NCI-H510A (cell line): Measurements from ENCODE around the gene CCL24.
"Not testable (repeated sequence)": the region's sequence is repeated elsewhere in the genome, so short reads cannot be mapped to it uniquely, and the experiment has no call there.

ENCODE experiments used
- DNase-seq: peaks from one replicate; lab custom pipeline; 2025; lab: John Stamatoyannopoulos, UW

The CCL24 gene

DNA sequence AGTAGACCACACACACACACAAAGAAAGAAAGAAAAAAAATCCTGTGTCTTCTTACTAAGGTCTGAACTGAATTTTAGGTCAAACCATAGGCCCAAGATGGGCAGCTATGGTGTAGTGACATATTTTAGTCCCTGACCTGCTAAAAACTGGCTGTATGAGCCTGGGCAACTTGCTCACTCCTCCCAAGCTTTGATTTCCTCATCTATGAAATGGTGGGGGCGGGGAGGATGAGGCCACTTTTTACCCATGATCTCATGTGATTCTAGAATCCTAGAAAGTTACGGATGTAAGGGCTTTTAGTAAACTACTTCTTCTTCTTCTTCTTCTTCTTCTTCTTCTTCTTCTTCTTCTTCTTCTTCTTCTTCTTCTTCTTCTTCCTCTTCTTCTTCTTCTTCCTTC, 6.1 kb upstream of the CCL24 start:
- no peak for DNase-seq

DNA sequence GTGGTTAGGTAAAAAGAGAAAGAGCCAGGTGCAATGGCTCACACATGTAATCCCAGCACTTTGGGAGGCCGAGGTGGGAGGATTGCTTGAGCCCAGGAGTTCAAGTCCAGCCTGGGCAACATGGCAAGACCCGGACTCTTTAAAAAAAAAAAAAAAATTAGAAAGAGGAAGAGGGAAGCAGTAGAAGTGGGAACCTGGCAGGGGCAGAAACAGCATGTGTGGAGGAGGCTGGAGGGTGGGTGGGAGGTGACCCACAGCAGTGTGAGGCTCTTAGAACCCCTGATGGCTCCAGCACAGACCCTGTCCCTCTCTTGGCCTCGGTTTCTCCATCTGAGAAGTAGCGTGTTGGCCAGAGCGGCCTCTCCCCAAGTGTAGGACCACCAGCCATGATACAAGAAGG, 4.9 kb upstream of the CCL24 start:
- no peak for DNase-seq

DNA sequence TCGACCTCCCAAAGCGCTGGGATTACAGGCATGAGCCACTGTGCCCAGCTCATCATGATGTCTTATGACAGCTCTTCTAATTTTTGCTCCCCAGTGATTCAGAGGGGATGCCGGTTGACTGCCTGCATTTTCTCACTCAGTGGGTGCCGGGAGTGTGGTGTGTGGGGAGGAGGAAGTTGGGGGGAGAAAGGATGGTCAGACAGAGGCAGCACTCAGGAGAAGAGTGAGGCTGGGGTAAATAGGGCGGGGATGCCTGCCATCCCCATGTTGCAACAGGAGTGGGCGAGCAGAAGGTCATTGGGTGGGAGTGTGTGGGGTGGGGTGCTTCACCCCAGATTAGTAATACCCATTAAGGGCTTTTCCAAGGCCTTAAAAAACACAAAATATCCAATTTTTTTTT, 3.5 kb upstream of the CCL24 start:
- DNase-seq, result no peak

DNA sequence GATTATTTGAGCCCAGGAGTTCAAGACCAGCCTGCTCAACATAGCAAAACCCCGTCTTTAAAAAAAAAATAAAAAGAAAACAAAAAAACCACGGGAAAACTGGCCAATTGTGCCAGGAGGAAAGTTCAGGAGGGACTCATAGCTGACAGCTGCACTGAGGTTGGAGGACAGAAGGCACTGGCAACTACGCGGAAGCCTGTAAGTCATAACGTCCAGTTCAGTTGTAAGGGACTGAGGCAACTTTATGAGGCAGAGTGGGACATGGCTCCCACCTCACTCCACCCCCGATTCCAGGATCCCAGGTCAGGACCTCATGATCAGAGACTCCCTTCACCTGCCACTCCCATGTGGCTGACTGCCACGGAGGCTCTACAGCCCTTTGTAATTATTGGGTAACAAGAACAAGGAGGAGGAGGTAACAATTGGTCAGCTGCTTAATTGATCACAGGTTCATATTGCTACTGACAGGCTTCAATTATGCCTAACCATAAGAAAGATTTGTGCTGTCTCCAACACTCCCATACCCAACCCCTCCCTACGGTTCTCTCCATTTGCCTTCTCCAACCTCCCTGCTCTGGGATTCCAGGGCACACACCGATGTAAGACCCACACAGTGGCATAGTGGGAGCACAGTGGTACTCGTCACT, 1.9 kb upstream of the CCL24 start:
- DNase-seq, result no peak

DNA sequence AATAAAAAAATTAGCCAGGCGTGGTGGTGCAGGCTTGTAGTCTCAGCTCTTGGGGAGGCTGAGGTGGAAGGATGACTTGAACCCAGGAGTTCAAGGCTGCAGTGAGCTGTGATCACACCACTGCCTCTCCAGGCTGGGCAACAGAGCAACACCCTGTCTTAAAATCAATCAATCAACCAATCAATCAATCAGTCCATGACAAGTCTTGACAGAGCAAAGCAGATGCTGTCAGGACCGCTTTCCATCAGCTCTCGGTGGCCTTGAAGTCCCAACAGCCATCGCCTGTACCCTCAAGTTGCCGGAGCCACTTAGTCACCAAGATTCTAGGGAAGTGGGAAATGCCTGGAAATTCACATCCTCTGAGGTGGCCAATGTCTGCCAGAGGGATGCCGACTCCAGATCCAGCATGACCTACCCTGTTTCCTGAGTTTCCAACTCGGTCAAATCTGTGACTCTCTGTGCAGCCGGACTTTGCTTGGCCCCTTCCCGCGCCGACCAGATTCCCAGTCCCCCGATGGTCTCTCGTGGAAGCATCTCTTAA, 871 bp upstream of the CCL24 start:
- no peak for DNase-seq

DNA sequence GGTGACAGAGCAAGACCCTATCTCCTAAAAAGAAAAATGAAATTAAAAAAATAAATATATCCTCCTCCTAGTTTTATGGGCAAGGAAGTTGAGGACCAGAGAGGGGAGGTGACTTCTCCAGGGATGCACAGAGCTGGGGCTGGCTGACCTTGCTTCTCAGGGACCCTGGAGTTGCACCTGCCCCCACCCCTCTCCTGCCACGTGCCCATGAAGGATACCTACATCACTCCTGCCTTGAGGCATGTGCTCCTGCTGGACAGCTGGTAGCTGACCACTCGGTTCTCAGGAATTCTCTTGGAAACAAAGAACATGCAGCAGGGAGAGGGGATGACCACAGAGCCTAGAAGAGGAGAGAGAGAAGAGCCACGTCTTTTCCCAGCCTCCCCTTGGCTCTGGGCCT, 522 bp downstream of the CCL24 start:
- no peak for DNase-seq

DNA sequence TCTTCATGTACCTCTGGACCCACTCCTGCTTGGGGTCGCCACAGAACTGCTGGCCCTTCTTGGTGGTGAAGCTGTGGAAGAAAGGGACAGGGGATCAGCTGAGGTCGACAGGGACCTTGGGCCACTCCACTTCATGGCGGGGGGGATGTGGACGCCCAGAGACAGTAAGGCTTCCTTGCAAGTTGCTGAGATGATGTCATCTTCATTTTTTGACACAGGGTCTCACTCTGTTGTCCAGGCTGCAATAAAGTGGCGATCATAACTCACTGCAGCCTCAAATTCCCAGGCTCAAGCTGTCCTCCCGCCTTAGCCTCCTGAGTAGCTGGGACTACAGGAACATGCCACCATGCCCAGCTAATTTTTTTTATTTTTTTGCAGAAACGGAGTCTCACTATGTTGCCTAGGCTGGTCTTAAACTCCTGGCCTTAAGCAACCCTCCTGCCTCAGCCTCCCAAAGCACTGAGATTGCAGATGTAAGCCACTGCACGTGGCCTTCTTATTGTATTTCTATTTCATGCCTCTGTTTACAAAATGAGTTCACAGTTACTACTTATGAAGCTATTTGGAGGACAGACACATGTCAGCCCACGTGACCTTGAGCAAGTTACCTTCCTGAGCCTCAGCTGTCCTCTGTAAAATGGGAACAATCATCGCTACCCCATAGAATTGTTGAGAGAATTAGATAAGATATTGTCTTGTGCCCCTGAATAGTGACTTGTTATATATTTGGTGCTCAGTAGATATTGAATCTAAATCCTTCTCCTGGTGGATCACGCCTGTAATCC, 1.5 kb downstream of the CCL24 start:
- no peak for DNase-seq

DNA sequence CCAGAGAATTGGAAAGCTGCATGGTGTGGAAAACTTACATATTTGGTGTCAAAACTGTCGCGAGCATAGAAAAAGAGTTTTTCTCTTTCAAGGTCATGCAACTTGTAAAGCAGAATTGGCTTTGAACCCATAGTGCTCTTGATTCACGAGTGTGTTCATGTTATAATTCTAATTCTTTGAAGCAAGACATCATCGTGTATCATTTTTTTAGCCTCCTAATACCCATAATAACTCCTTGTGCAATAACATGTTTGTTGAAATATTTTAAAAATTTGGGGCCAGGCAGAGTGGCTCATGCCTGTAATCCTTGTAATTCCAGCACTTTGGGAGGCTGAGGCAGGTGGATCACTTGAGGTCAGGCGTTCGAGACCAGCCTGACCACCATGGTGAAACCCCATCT, 4.2 kb downstream of the CCL24 start:
- DNase-seq, result no peak

DNA sequence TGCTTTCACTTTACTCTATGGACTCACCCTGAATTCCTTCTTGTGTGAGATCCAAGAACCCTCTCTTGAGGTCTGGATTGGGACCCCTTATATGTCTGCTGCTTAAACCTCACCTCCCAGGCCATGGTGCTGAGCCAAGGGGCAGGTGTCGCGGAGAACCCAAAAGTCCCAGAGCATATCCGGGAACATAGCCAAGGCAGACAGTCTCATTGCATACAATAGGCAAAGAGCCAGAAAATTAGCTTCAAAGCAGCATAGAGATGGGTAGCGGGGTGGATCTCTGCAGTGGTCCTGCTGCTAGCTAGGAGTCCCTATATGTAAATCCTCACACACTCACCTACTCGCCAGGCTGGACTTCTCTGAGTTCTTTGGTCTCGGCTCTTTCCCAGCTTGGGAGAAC, 5.5 kb downstream of the CCL24 start:
- DNase-seq, result no peak

DNA sequence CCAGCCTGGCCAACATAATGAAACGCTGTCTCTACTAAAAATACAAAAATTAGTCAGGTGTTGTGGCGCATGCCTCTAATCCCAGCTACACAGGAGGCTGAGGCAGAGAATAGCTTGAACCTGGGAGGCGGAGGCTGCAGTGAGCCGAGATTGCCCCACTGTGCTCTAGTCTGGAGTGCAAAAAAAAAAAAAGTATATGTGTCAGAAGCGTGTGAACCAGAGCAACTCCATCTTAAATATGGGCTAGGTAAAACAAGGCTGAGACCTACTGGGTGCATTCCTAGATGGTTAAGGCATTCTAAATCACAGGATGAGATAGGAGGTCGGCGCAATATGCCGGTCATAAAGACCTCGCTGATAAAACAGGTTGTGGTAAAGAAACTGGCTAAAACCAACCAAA, 6.2 kb downstream of the CCL24 start:
- no peak for DNase-seq

DNA sequence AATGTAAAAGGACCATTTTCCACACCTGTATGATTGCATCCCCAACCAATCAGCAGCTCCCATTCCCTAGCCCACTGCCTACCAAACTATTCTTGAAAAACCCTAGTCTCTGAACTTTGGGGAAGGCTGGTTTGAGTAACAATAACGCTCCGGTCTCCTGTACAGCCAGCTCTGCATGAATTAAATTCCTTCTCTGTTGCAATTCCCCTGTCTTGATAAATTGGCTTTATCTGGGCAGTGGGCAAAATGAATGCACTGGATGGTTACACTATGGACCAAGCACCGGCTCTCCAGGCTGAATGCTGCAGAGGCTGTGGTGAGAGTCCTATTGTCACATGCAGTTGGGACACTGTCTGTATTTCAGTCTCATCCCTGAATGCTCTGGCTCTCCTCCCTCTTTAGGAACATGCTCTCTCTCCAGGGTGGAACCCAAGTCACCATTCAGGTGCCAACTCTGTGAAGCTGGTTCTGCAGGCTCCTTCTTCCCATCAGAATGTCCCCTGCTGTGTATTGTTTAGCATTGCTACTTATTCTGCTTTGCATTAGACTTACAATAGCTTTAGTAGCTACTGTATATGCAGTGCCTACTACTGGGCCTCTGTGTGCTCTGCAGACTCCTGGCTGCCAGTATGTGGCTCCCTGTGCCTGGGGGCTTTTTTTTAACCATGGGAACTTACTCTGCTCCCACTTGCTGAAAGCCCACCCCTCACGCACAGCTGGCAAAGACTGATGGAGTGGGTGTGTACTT, 6.9 kb downstream of the CCL24 start:
- DNase-seq, result no peak

DNA sequence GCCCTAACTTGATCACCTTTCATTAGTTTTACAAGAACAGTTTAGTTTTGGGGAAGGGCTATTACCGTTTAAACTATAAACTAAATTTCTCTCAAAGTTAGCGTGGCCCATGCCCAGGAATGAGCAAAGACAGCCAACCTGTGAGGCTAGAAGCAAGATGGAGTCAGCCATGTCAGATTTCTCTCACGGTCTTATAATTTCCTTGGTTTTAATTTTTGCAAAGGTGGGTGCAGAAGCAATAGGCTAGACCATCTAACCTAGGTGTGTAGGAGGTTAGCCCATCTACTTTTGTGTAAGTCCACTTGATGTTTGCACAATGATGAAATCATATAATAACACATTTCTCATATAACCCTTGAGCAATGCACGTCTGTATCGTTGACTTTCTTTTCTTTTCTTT, 8.9 kb downstream of the CCL24 start:
- DNase-seq, result no peak

DNA sequence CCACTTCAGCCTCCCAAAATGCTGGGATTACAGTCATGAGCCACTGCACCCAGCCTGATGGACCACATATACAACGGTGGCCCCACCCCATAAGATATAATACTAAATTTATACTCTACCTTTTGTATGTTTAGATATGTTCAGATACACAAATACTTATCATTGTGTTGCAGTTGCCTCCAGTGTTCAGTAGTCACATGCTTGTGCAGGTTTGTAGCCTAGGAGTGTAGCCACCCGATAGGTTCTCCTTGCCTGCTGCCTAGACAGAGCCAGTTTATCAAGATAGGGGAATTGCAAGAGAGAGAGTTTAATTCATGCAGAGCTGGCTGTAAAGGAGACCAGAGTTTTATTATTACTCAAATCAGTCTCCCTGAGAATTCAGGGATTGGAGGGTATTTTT, 9.6 kb downstream of the CCL24 start:
- no peak for DNase-seq

DNA sequence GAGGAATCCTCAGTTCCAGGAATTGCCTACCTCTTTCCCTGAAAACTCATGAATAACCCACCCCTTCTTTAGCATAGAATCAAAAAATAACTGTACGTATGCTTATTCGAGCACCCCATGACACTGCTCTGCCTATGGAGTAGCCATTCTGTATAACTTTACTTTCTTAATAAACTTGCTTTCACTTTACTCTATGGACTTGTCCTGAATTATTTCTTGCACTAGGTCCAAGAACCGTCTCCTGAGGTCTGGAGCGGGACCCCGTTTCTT, 11.1 kb downstream of the CCL24 start:
- DNase-seq, result no peak

DNA sequence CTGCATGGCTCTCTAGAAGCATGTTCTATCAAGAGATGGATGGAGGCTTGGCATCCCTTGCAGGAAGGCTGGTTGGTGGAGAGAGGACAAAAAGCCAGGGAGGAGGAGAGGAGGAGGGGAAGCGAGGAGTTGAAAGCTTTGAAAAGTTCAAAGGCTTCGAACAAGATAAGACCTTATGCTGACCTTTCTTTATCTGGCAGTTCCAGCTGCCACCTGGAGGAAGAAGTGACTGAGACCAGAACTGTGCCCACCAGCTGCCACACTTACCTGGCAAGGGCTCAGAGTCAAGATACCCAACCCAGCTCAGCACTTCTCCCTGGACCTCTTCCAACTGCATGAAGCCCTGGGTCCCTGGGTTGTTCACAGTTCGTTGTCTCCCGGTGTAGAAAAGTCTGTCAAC, 14.8 kb downstream of the CCL24 start:
- no peak for DNase-seq

DNA sequence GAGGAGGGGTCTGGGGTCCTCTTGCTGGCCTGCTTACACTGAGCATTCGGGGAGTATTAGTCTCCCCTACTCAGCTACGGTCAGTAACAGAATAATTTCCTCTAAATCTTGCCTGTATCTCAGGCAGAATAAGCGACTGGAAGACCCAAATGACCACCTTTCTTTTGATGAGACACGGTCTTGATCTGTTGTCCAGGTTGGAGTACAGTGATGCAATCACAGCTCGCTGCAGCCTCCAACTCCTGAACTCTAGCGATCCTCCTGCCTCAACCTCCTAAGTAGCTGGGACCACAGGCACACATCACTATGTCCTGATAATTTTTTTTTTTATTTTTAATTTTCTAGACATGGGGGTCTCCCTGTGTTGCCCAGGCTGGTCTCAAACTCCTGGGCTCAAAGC, 17.2 kb downstream of the CCL24 start:
- DNase-seq, result no peak

DNA sequence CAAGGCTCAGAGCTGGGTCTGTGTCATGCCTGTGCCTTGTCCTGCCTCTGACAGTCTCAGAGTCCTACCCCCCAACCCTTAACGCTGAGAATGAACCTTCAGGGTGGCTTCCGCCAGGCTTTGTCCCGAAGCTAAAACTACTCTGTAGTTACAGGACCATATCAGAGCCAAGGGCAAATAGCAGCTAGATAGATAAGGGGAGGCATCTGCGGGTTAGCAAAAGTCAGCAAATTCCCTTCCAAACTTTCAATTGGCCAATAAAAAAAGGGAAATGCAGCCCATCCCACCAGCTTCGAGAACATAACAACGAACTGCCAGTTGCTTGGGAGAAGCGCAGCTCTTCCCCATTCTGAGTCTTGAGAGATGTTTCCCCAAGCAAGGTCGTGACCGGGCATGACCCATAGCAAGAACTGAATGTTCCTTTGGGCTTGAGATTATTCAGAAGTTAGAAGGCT, 17.7 kb downstream of the CCL24 start:
- no peak for DNase-seq

DNA sequence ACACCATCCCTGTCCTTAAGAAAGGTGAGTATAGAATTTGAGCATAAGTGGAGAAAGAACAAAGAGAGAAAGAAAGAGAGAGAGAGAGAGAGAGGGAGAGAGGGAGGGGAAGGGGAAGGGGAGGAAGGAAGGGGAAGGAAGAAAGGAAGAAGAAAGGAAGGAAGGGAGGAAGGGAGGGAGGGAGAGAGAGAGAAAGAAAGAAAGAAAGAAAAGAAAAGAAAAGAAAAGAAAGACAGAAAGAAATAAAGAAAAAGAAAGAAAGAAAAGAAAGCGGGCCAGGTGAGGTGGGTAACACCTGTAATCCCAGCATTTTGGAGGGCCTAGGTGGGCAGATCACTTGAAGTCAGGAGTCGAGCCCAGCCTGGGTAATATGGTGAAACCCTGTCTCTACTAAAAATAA, 19.9 kb downstream of the CCL24 start:
- no peak for DNase-seq

DNA sequence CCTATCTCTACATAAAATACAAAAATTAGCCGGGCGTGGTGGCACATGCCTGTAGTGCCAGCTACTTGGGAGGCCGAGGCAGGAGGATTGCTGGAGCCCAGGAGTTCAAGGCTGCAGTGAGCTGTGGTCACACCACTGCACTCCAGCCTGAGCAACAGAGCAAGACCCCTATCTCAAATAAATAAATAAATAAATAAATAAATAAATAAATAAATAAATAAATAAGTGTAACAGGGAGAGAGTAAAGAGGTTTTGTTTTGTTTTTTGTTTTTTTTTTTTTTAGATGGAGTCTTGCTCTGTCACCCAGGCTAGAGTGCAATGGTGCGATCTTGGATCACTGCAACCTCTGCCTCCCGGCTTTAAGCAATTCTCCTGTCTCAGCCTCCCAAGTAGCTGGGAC, 21.0 kb downstream of the CCL24 start:
- not testable (repeated sequence) for DNase-seq

DNA sequence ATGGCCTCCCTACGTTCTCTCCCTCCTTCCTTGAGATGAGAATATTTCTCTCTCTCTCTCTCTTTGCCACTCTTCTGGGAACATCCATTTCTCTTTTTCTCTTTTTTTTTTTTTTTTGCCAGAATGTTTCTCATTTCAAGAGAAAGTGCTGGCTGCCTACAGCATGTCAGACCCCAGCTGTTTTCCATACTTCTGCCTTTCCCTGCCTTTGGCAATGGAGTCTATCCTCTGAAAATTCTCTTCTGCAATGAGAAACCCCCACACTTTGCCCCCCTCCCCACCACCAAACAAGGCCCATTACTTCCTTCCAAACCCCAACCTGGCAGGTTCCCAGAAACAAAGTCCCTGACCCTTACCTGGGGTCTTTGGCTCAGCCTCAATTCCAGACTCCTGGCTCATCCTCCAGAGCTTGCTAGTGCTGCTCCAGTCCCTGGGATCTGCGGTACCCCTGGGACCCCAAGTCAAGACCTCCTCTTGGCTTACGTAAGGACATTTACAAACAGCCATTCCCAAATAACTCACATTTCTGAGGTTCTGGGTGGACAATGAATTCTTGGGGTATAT, 24.2 kb downstream of the CCL24 start:
- DNase-seq, result no peak

DNA sequence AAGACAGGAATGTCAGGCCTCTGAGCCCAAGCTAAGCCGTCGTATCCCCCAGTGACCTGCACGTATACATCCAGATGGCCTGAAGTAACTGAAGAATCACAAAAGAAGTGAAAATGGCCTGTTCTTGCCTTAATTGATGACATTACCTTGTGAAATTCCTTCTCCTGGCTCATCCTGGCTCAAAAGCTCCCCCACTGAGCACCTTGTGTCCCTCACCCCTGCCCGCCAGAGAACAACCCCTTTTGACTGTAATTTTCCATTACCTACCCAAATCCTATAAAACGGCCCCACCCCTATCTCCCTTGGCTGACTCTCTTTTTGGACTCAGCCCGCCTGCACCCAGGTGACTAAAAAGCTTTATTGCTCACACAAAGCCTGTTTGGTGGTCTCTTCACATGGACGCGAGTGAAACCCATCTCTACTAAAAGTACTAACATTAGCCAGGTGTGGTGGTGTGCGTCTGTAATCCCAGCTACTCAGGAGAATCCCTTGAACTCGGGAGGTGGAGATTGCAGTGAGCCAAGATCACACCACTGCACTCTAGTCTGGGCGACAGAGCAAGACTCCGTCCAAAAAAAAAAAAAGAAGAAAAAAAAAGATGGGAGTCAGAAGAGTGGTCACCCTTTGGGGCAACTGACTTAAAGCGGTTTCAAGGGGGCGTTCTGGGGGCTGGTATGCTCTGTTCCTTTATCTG, 25.3 kb downstream of the CCL24 start:
- not testable (repeated sequence) for DNase-seq

DNA sequence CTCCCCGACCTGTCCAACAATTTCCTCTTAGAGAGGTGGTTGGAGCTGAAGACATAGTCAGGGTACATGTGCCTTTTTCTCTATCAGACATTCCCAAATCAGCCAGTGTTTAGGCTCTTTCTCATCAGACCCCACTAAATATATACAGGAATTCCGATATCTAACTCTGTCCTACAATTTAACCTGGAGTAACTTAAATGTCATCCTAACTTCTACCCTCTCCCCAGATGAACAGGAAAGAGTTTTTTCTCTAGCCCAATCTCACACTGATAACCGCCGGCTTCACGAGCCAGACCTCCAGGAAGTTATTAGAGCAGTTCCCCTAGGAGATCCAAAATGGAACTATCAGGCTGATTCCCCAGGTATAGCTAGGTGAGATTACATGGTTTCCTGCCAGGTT, 30.5 kb downstream of the CCL24 start:
- not testable (repeated sequence) for DNase-seq
